ENCODE results near the gene DLG5.

- TF ChIP-seq SUZ12 (IDR thresholded peaks at IDR 0.05; ENCODE audit: extremely low read depth, insufficient read depth, insufficient read length) (no peak), ZNF274 (IDR thresholded peaks at IDR 0.05; ENCODE audit: low read depth, low read length) (no peak)
These were observed 56.7 kb downstream of the DLG5 start for GRCh38 chr10:77869626-77870420.
